ENCODE measurements around the gene SKP2.
"Not testable (repeated sequence)": the region's sequence is repeated elsewhere in the genome, so short reads cannot be mapped to it uniquely, and the experiment has no call there.

Gene SKP2

GRCh38 chr5:36151434-36152323 lies at the start of gene SKP2, which contains the start of gene LMBRD2:
Gene SKP2 (plus strand): TSS chr5:36152111. CDS start chr5:36152263, 152 bp downstream.
Gene LMBRD2 (minus strand): TSS chr5:36151887. CDS start chr5:36143349, 8,538 bp downstream.
- DNase-seq (ENCODE audit: low read depth, low spot score): peak; percentile 86
- peak within 1 kb of the TSS; percentile 58 for H3K27ac ChIP-seq

GRCh38 chr5:36105819-36106218 lies 46.1 kb upstream of the SKP2 start:
- H3K27ac ChIP-seq: no peak overlapping the region
- DNase-seq (ENCODE audit: low read depth, low spot score): no peak

- no peak for DNase-seq (ENCODE audit: low read depth, low spot score)
- no peak overlapping the region for H3K27ac ChIP-seq
These were observed 43.0 kb upstream of the SKP2 start for GRCh38 chr5:36108758-36109460.

DNA sequence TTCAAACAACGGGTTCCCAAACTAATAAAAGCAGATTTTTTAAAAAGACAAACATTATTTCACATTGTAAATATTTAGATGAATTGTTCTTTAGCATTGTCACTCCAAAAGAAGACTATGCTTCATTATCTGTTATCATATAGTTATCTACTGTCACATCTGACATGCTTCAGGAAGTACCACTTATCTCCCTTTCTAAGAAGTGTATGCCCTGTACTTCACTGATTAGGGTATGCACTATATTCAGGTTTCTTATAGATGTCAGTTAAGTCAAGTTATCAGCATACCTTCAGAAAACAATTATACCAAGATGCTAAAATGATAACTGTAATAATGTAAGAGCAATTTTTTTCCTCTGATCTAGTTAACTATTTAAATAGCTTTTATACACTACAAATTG lies 40.7 kb upstream of the SKP2 start:
- DNase-seq (ENCODE audit: low read depth, low spot score): no peak
- H3K27ac ChIP-seq: no peak overlapping the region

GRCh38 chr5:36125868-36126267 lies 26.0 kb upstream of the SKP2 start:
- H3K27ac ChIP-seq: no peak overlapping the region
- DNase-seq (ENCODE audit: low read depth, low spot score): no peak

DNA sequence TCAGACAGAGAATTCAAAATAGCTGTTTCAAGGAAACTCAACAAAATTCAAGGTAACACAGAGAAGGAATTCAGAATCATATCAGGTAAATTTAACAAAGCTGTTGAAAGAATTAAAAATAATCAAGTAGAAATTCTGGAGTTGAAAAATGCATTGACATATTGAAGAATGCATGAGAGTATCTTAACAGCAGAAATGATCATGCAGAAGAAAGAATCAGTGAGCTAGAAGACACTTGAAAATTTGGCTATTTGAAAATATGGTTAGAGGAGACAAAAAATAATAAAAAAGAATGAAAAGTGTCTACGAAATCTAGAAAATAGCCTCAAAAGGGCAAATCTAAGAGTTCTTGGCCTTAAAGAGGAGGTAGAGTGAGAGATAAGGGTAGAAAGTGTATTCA lies 23.1 kb upstream of the SKP2 start:
- no peak overlapping the region for H3K27ac ChIP-seq
- DNase-seq (ENCODE audit: low read depth, low spot score): no peak

GRCh38 chr5:36129666-36130065 lies 22.2 kb upstream of the SKP2 start:
- not testable (repeated sequence) for H3K27ac ChIP-seq; DNase-seq (ENCODE audit: low read depth, low spot score)

- not testable (repeated sequence) for DNase-seq (ENCODE audit: low read depth, low spot score); H3K27ac ChIP-seq
These were observed 18.9 kb upstream of the SKP2 start for GRCh38 chr5:36133009-36133408.

DNA sequence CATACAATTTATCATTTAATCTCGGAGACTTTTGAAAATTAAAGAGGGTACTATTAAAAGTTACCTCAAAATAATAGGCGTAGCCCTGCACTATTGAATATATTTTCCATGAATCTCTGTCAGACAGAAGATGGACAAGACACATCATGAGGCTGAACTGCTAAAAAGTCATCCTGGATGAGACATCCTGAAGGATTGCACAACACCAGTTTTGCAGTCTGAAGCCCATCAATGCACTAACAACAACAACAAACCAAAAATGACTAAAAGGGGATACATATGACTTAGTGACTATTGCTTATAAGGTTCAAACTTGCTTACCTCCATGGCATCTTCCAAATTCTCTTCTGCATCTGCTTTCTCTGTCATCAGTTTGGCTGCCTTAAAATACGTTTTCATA lies 15.9 kb upstream of the SKP2 start:
- H3K27ac ChIP-seq: no peak overlapping the region
- no peak for DNase-seq (ENCODE audit: low read depth, low spot score)

DNA sequence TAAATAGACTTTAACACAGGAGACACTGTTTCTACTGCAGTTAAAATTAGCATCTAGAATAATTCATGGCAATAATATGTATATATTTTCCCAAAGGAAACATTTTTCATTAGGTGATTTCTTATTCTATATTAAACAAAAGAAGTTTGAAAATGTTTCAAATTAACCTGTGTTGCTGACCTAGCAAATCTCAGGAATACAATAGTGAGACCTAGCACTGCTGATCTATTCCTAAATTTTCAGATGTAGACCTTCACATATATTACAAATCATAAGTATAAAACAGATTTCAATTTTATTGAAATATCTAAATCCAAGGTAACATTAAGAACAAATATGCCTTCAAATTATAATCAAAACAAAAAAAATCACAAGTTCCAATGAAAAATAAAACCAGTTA lies 15.3 kb upstream of the SKP2 start:
- DNase-seq (ENCODE audit: low read depth, low spot score): no peak
- H3K27ac ChIP-seq: no peak overlapping the region

DNA sequence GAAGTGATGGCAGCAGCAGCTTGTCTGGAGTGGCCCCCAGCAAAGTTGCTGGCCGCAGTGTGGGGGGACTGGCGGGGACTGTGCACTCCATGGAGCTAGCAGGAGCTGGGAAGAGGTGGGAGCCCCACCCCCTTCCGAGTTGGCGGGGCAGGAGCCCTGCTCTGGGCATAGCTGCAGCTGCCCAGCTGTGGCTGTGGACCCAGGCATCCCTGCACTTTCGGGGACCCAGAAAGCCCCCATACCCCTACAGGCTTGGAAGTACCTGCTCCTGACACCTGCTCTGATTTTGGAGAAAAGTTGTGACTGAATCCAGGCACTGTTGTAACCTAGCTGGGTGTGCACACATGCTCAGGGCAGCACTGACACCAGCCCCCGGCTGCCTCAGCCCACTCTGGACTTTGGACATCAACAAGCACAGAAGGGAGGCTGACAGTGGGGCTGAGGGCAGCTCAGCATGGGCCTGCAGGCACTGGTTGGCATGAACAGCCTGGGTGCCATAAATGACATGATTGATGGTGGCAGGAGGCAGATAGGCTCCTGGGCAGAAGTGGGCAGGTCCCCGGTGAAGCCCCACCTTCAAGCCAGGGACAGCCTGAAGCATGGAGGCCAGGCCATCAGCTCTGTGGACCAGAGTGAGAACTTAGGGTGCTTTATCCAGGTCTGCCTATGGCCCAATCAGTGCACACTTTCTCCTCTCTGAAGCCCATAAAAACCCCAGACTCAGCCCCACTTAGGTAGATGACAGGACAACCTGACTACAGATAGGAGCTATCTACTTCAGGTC lies 12.8 kb upstream of the SKP2 start:
- no peak for DNase-seq (ENCODE audit: low read depth, low spot score)
- H3K27ac ChIP-seq: no peak overlapping the region

- no peak for DNase-seq (ENCODE audit: low read depth, low spot score)
- H3K27ac ChIP-seq: no peak overlapping the region
These were observed 6.6 kb upstream of the SKP2 start for GRCh38 chr5:36145311-36145710.

GRCh38 chr5:36146390-36146789 lies 5.5 kb upstream of the SKP2 start:
- no peak overlapping the region for H3K27ac ChIP-seq
- DNase-seq (ENCODE audit: low read depth, low spot score): no peak

DNA sequence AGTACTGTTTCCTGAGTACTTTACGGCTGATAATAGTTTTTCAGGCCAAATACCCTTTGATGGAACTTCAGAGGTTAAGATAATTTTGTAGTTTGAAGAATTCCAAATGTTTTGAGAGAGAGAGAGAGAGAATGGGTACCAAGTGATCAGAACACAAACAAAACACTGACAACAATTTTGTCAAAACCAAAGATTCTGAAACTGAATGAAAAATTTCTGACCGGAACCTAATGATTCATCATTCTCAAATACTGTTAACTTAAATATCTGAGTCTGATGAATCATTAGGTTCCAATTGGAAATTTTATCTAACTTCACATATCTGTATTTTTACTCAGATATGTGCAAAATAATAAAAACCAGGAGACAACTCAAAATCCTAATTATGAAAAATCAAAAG lies 4.2 kb upstream of the SKP2 start:
- H3K27ac ChIP-seq: no peak overlapping the region
- no peak for DNase-seq (ENCODE audit: low read depth, low spot score)

GRCh38 chr5:36150676-36151433 lies 1.1 kb upstream of the SKP2 start:
- H3K27ac ChIP-seq: peak overlapping the region; percentile 58
- DNase-seq (ENCODE audit: low read depth, low spot score): no peak

DNA sequence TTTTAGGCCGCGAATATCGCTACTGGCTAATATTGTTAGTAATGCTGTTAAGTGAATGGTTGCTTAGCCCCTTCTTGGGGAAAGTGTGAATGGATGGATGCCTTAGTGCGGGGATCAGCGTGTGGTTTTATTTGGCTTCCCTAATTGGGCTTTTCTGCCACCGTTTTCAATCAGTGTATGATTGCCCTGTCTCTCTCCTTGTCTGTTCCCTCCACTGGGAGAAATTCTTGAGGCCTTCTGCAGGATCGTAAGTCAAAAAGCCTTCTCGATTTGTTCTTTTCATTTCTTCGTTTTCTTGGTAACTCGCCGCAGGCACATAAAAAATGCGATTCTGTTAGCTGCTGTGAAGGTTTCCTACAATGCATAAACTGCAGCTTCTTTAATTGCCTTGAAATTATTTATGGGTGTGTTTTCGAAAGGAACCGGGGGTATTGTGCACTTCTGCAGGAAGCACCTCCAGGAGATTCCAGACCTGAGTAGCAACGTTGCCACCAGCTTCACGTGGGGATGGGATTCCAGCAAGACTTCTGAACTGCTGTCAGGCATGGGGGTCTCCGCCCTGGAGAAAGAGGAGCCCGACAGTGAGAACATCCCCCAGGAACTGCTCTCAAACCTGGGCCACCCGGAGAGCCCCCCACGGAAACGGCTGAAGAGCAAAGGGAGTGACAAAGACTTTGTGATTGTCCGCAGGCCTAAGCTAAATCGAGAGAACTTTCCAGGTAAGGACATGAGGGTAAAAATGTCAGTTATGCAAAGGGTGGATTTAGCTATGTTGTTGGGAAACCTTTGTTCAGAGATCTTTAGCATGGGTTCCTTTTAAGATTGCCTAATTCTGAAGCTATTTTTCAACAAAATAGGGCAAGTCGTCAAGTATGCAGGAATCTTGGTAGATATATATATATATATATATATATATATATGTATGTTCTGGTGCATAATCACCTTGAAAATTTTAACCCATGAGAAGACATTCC lies 700 bp downstream of the SKP2 start:
- H3K27ac ChIP-seq: peak overlapping the region; percentile 58
- DNase-seq (ENCODE audit: low read depth, low spot score): no peak

- no peak overlapping the region for H3K27ac ChIP-seq
- no peak for DNase-seq (ENCODE audit: low read depth, low spot score)
These were observed 1.4 kb downstream of the SKP2 start for GRCh38 chr5:36153298-36153677.

DNA sequence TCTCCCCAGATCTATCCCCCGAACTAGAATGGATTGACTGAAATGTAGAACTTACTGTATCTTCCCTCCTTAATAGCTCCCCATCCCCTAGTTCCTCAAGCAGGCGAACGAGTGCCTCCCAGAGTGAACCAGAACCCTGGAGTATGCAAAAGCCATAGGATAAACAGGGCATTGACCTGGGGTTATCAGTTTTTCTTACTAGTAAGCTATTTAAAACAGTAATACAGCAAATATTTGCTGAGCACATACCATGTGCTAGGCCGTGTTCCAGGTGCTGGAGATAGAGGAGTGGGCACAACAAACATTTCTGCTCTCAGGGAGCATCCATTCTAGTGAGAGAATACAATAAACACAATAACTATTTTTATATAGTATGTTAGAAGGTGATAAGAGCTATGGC lies 1.8 kb downstream of the SKP2 start:
- no peak overlapping the region for H3K27ac ChIP-seq
- DNase-seq (ENCODE audit: low read depth, low spot score): no peak

- DNase-seq (ENCODE audit: low read depth, low spot score): no peak
- H3K27ac ChIP-seq: peak overlapping the region; percentile 93
These were observed 3.4 kb downstream of the SKP2 start for GRCh38 chr5:36155291-36155690.
